Measurements from ENCODE around the gene RP2.

Gene RP2

GRCh38 chrX:46927718-46928117, 90.9 kb downstream of the RP2 start:
- DNase-seq: no peak

- DNase-seq: no peak
These were observed 92.8 kb downstream of the RP2 start for GRCh38 chrX:46929439-46930261.
